Measurements from ENCODE around the gene CCDC57.
A peak's percentile ranks its signal among the peaks of the same experiment; 100 is the strongest.
"Not testable (repeated sequence)": the region's sequence is repeated elsewhere in the genome, so short reads cannot be mapped to it uniquely, and the experiment has no call there.

Gene CCDC57

DNA sequence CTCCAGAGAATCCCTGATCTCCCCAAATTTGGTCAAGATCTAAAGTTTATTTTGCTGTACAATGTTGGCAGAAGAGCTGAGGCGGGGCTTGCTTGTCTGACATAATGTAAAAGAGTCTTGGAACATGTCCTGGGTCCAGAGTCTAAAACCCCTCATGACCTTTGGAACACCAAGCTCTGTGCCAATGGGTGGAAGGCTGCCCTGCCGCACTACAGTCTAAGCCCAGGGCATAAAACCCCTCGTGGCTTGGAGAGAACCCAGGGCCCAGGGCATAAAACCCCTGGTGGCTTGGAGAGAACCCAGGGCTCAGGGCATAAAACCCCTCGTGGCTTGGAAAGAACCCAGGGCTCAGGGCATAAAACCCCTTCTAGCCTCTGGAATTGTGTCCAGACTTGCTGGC, 36.7 kb downstream of the CCDC57 start:
- no peak for DNase-seq (ENCODE audit: low read depth)

DNA sequence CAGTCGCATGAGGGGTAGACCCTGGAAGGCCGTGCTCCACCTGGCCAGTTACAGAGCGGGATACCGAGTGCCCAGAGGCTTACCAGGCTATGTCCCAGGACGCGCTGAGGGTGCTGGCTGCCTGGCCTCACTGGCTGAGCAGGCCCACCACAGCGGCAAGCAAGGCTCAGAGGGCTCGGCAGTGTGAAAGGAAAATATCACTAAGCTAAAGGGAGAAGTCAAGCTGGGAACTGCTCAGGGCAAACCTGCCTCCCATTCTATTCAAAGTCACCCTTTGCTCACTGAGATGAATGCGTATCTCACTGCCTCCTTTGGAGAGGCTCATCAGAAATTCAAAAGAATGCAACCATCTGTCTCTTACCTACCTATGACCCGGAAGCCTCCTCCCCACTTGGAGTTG, 37.4 kb downstream of the CCDC57 start:
- no peak for DNase-seq (ENCODE audit: low read depth)

DNA sequence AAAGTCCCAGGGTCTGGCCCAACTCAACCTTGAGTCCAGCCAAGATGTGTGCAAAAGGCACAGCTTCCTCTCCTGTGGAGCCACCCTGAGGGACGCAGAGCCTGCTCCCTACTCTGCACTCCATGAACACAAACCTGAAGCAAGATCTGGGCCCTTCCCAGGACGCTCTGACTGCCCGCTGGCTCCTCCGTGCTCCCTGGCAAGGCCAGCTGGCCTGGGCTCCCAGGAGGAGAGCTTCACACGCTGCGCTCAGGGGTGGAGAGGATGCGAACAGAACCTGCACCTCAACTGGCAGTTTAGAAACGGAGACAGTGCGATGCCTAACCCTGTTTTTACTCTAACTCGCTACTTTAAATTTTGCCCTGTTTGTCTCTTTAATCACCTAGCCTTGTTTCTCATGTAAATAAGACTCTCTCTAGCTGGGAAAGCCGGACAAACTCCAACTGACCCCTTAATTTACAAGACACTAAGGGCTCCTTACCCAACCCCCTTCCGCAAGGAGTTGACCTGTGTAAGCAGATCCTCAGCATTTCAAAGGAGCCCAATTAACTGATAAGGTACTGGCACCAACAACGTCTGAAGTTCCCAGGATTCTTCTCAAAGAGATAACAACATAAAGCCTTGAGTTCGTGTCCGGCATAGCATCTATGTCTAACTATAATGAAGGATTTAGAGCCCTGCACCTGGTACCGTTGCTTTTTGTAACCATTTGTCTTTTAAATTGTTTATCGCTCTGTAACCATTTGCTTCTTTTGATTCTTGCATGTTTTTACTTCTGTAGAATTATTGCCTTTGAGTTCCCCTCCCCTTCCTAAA, 38.4 kb downstream of the CCDC57 start:
- not testable (repeated sequence) for DNase-seq (ENCODE audit: low read depth)

DNA sequence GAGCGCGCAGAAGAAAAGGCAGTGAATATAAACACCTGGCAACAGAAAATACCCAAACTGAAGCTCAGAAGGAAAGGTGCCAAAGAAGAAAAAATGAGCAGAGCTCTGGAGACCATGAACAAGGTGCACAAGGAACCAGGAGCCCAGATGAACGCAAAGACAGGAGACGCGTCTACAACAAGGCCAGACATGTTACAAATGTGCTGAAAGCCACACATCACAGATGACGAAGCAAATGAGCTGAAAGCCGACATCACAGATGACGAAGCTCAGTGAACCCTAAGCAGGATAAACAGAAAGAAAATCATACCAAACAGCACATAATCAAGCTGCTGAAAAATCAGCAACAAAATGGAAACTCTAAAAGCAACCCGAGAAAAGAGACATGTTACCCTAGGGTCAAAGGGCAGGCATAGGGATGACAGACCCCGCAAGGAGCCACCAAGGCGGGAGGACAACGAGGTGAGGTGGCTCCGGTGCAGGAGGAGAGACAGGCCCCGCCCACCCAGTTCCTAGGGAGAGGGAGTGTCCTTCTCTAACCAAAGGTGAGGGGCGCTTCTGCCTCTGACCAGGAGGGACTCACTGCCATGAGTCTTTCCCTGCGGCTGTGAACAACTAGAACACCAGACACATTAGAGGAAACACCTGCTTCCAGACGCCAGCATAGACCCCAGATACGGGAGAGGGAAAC, 39.1 kb downstream of the CCDC57 start:
- no peak for DNase-seq (ENCODE audit: low read depth)

DNA sequence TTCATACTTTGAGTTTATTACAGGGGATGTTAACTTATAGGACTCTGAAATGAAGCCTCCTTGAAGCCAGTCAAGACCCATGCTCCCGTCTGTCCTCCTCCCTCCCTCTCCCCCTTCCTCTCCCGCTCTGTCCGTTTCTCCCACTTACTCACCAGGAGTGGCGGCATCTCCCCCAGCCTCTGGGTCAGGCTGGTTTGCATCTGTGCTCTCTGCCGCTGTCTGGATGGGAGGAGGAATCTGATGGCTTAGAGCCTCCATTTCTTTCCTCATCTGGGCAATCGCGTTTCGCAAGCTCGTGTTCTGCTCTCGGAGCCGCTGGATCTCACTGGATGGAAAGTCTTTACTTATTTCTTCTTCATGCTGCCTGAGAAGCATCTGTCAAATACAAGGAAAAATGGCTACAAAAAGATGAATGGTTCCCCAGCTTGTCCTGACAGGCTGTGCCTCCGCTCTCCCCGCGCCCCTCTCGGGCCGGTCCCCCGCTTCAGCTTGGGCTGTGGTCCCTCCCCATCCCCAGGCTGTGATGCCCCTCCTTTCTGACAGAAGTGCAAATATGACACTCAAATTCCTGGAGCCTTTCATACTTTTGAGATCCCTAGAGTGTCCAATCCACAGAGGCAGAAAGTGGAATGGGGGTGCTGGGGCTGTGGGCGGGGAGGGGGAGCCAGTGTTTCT, 40.0 kb downstream of the CCDC57 start:
- DNase-seq (ENCODE audit: low read depth): no peak

DNA sequence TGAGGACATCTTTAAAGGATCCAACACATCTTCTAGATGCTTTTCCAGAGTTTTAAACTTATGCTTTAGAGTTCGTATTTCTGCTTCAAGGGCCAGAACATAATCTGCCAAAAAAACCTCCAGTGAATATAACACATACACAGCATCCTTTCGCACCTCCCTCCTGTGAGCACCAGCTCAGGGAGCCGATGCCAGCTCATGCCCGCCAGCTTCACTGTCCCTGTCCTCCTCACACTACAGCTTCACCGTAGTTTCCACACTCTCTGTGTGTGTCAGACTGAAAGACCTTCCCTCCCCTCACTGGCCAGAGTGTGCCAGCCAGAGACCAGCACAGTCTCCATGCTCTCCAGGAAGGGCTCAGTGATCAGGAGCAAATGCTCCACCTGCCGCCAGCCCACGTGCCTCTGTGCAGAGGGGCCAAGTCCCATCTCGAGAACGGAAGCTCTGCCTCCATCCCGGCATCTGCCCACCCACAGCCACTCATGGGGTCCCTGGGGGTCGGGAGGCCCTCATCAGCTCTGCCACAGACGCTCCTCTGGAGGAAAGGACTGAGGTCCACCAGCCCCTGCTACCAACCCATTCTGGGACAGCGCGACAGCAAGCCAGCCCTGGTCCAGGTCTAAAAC, 40.8 kb downstream of the CCDC57 start:
- DNase-seq (ENCODE audit: low read depth): no peak

DNA sequence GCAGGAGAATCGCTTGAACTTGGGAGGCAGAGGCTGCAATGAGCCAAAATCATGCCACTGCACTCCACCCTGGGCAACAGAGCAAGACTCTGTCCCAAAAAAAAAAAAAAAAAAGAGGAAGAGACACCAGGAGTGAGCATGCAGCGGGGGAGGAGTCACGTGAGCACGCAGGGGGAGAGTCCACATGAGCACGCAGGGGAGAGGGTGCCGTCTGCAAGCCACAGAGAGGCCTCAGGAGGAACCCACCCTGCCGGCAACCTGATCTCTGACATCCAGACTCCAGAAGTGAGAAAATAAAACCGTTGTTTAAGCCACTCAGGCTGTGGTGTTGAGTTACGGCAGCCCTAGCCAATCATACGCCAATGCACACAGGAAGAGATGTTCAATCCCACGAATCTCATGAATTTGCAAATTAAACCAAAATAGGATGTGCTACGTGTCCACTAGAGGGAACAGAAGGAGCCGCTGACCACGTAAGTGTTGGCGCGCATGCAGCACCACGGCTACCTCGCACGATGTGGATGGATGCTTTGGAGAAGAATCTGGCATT, 42.2 kb downstream of the CCDC57 start:
- no peak for DNase-seq (ENCODE audit: low read depth)

DNA sequence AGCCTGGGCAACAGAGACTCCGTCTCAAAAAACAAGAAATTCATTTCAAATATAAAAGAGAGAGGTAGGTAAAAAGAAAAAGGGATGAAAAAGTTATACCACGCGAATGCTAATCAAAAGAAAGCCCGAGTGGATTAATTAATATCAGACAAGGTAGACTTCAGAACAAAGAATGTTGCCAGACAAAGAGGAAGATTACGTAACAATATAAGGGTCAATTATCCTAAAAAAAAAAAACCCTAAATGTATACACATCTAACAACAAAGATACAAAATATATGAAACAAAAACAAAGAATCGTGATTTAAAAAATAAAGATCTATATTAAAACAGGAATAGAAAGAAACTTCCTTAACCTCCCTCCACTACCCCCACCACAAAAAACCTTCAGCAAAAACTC, 44.1 kb downstream of the CCDC57 start:
- no peak for DNase-seq (ENCODE audit: low read depth)

DNA sequence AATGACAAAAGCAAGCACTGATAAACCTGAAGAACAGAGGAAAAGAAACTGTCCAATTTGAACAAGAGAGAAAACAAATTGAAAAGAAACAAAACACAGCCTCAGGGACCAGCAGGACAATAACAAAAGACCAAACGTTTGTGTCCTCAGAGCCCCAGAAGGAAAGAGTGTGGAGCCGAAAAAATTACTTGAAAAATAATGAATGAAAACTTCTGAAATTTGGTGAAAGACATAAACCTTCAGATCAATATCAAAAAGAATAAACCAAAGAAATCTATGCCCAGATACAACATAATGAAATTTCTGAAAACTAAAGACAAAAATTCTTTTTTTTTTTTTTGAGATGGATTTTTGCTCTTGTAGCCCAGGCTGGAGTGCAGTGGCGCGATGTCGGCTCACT, 45.6 kb downstream of the CCDC57 start:
- DNase-seq (ENCODE audit: low read depth): no peak

DNA sequence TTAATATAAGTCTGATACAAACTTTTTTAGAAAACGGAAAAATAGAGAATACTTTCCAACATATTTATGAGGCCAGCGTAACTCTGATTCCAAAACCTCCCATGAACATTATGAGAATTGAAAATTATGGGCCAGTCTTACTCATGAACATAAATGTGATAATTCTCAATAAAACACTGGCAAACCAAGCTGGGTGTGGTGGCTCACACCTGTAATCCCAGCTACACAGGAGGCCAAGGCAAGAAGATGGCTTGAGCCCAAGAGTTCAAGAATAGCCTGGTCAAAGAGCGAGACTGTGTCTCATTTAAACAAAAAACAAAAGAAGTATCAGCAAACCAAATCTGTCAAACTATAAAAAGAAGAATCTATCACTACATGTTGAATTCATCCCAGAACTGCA, 47.8 kb downstream of the CCDC57 start:
- DNase-seq (ENCODE audit: low read depth): no peak

DNA sequence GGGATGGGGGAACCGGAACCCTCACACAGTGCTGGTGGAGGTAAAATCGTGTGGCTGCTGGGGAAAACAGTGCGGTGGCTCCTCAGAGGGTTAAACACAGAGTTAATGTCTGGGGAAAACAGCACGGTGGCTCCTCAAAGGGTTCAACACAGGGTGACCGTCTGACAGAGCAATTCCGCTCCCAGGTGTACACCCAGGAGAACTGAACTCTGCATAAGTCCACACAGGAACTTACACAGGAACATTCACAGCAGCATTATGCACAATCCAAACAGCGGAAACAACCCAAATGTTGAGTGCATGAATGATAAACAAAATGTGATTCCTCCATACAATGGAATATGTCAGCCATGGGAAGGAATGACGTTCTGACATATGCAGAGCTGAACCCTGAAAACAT, 51.4 kb downstream of the CCDC57 start:
- no peak for DNase-seq (ENCODE audit: low read depth)

DNA sequence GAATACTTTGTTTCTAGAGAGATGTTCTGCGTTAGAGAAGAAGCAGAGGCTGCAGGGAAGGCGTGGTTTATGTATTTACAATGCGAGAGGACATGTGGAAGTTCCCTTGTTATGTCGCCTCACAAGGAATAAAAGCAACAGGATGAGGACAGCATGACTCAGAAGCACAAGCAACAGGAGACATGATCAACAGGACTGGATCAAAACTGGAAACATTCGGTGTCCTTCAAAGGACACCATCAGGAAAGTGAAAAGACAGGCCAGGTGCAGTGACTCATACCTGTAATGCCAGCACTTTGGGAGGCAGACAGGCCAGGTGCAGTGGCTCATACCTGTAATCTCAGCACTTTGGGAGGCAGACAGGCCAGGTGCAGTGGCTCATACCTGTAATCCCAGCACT, 52.6 kb downstream of the CCDC57 start:
- no peak for DNase-seq (ENCODE audit: low read depth)

DNA sequence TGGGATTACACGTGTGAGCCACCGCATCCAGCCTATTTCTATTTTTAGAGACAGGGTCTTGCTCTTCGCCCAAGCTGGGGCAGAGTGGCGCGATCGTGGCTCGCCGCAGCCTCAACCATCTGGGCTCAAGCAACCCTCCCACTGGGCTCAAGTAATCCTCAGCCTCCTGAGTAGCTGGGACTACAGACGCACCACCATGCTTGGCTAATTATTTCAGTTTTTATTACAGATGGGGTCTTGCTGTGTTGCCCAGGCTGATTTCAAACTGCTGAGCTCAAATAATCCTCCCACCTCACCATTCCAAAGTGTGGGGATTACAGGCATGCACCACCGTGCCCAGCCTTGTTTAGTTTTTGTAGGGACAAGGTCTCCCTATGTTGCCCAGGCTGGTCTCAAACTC, 53.8 kb downstream of the CCDC57 start:
- no peak for DNase-seq (ENCODE audit: low read depth)

DNA sequence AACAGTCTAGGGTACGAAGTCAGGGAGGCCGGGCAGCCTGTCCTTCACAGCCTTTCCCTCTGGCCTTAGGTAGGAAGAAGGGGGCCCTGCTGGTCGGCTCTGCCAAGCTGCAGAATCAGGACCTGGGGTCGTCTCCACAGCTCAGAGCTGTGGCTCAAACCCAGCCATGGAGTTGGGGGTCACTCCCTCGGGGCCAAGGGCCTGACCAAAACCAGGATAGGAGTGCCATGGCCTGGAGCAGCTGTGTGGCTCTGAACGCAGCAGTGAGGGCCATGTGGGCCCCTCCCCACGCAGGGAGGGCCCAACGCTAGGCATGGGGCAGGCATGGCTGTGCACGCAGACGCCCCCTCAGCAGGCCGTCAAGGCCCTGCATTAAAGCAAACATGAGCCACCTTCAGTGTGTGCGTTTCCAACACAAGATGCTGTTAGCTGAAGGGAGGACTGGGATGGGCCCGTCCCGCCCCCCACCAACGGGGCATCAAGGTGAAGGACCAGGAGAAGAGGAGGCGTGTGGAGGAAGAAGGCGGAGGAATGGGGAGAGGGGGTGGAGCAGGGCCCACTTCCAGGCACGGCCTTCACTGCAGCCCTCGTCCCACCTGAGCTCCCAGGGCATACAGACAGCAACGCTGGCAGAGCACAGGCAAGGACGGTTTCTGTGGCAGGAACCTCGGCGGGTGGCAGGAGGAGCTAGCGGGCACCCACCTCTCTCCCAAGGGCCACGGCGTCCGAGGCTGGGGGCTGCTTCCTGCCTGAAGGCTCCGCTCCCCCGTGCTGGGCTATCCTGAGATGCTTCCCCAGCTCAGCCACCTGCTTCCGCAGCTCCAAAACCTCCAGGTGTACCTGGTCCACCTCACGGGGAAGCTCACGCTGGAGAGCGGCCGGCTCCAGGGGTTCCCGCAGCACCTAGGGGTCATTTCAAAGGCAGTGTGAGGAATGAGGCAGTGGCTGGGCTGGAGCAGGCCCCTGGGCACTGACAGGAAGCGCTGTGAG, 55.3 kb downstream of the CCDC57 start:
- DNase-seq (ENCODE audit: low read depth): no peak

DNA sequence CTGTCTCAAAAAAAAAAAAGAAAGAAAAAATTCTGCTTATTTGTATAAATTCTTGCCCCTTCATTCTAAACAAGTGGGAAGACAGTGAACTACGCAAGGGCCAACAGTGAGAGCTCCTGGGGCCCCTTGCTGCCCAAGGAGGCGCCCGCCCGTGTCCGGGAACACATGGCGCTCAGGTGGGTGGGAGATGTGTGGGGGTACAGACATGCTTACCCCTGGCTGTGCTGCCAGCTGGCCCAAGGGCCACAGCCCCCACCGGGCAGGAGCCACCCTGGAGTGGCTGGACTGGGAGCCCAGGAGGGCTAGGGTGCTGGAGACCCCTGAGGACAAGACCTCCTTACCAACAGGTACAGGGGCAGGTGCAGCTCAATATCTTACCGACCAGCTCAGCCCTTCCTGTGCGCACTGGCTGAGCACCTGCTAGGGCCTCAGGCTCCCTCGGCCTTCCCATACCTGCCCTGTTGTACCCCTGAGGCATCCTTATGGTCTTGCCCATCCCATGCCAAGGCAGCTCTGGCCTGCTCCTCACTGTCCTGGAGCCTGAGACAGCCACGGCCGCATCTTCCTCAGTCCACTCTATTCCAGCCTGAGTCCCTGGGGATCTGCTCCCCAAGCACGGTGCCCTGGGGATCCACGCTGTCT, 56.2 kb downstream of the CCDC57 start:
- no peak for DNase-seq (ENCODE audit: low read depth)

DNA sequence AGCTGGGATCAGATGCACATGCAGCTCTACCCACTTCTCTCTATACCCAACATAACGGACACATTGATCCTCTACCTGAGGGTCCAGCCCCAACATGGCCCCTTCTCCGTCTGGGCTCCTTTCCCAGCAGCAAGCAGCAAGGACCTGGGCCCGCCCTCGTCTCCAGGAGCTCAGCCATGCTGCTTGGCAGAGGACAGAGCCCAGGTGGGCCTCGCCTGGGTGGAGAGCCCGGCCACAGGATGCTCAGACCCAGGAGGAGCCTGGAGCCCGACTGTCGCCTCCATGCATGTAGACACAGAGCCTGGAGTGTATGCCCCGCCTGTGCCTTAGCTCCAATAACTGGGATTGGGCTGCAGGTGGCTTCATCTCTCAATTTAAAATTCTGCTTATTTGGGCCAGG, 57.0 kb downstream of the CCDC57 start:
- no peak for DNase-seq (ENCODE audit: low read depth)

DNA sequence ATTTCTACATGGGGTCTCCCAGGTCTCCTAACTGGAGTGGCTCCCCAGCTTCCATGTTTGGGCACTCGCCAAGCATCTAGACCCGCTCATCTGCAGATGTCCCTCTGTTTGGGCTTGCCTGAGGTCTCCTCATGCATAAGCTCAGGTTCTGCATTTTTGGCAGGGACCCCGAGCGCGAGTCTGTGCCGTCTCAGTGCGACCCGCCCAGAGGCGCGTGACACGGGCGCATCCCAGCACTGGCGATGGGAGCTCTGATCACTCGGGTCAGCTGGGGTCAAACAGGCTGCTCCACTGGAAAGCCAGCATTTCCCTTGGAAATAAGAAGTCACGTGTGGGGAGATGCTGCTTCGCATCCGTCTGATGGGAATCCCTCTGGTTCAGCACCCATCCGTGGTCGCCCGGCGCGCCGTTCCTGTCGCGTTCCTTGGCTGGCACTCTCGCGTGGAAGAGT, 57.7 kb downstream of the CCDC57 start:
- DNase-seq (ENCODE audit: low read depth): no peak

DNA sequence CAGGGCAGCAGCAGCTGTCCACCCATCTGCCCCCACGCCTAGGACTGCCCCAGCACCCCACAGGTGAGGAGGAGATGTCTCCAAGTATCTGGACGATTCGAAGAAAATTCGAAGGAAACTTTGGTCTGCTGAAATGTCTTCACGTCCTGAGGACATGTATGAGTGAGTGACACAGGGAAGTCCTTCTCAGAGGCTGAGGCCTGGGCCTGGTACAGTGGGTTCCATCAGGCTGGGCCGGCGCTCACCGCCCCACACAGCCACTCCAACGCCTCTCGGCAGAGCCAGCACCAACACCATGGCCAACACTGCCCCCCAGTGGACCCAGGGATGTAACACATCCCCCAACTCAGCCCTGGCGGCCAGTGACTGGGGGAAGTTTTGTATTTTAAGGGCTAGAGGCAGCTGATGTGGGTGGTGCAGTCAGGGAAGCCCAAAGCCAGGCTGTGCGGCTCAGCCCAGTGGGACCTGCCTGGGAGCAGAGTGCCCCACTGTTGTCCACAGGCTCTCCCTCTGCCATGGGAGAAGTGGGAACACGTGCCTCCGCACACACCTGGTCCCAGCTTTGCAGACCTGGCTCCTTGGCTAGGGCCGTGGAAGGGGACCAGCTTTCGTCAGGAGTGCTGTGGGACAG, 58.8 kb downstream of the CCDC57 start:
- DNase-seq (ENCODE audit: low read depth): peak; percentile 69

DNA sequence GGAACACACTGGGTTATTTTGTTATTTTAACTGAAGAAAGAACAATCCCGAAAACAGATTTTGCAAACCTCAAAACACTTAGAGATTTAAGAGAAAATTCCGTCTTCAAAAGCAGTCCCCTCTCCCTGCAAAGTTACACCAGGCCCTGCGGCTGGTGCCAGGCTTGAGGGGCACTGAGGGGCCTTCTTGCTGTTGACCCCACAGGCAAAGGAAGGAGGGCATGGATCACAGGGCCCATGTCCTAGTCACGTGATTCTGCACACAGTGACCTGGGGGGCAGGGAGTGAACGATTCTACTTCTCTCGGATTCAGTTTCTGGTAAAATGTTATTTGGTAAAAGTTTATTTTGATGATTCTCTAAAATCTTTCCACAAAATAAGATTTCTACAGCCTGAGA, 59.3 kb downstream of the CCDC57 start:
- no peak for DNase-seq (ENCODE audit: low read depth)
